ENCODE measurements around the gene BRAF. TPM values are rescaled to one million over a fixed set of nuclear protein-coding genes. Genes with fewer than 3 reads are reported as not detected.
"Not testable (repeated sequence)": the region's sequence is repeated elsewhere in the genome, so short reads cannot be mapped to it uniquely, and the experiment has no call there.

The BRAF gene
- total RNA-seq, 6 experiments from 2014 or later: 9.0 to 17.7 (median 13.2) TPM

DNA sequence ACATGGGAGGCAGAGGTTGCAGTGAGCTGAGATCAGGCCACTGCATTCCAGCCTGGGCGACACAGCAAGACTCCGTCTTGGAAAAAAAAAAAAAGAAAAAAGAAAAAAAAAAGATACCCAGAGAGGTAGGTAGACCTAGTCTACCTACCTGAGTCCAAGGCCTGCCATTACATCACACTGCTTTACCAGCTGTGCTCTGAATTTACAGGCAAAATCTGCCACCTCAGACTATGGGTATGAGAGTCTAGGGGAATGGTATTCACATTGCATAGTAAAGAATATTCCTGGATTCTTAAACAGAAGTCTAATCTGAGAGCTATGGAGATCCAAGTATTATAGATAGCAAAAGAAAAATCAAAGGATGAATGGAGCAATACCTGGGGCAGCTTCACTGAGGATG lies 178.0 kb downstream of the BRAF start:
- Histone ChIP-seq H3K9me3 (no peaks in the 10 kb centered on the region), H3K4me3 (no peak overlapping the region), H3K27ac (no peak overlapping the region), H3K36me3 (no peaks in the 10 kb centered on the region), H3K27me3 (no peaks in the 10 kb centered on the region), H3K4me1 (no peaks in the 10 kb centered on the region)
- no CpG with 5 or more reads among the region's 2 CpGs for WGBS (ENCODE audit: insufficient coverage, low coverage, low lambda C conversion rate, missing lambda C conversion rate)
- TF ChIP-seq POLR2A (IDR thresholded peaks at IDR 0.05): no peak
- TF ChIP-seq, protein P1, sequence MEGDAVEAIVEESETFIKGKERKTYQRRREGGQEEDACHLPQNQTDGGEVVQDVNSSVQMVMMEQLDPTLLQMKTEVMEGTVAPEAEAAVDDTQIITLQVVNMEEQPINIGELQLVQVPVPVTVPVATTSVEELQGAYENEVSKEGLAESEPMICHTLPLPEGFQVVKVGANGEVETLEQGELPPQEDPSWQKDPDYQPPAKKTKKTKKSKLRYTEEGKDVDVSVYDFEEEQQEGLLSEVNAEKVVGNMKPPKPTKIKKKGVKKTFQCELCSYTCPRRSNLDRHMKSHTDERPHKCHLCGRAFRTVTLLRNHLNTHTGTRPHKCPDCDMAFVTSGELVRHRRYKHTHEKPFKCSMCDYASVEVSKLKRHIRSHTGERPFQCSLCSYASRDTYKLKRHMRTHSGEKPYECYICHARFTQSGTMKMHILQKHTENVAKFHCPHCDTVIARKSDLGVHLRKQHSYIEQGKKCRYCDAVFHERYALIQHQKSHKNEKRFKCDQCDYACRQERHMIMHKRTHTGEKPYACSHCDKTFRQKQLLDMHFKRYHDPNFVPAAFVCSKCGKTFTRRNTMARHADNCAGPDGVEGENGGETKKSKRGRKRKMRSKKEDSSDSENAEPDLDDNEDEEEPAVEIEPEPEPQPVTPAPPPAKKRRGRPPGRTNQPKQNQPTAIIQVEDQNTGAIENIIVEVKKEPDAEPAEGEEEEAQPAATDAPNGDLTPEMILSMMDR (IDR thresholded peaks at IDR 0.05): no peak
- DNase-seq: no peak
- no peak for ATAC-seq
- intact Hi-C loops (cut with DNase I): no loop called here

DNA sequence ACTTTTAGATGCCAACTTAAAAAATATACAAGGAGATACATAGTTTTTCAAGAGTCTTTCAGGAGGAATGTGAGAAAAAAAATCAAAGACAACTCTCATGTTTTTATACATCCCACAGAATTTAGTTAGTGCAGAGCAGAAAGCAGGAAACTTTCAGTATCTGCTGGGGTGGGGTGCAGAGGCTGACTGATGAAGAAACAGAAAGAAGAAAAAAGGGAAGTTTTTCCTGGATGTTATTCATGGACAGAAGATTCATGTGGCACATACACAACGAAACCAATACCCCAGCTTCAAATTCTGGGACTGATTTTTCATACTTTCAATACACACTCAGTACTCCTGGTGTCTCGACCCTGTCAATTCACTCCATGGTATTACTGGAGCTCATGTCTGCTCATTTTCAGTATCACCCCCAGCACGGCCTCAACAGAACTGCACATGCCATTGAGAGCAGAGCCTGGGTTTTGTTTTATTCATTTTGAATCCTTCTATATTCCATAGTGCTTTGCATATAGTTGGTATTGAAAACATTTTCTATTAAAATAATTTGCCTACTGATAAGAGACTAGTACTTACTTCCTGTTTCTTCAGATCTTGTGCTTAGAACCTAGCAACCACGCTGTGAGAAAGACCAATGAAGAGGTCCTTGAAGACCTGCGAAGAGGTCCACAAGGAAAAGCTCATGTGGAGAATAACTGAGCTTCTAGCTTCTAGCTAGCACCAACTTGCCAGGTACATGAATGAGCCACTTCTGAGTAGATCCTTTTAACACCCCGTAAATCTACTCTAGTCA lies 179.3 kb downstream of the BRAF start:
- Histone ChIP-seq H3K9me3 (no peaks in the 10 kb centered on the region), H3K36me3 (no peaks in the 10 kb centered on the region), H3K4me1 (no peaks in the 10 kb centered on the region), H3K4me3 (no peak overlapping the region), H3K27me3 (no peaks in the 10 kb centered on the region), H3K27ac (no peak overlapping the region)
- TF ChIP-seq POLR2A (IDR thresholded peaks at IDR 0.05): no peak
- TF ChIP-seq, protein P1 (IDR thresholded peaks at IDR 0.05): no peak
- ATAC-seq (no peak), DNase-seq (no peak)
- 79% methylated on average over 5 of the region's 6 CpGs for WGBS (ENCODE audit: insufficient coverage, low coverage, low lambda C conversion rate, missing lambda C conversion rate)
- intact Hi-C loops (cut with DNase I): no loop called here

DNA sequence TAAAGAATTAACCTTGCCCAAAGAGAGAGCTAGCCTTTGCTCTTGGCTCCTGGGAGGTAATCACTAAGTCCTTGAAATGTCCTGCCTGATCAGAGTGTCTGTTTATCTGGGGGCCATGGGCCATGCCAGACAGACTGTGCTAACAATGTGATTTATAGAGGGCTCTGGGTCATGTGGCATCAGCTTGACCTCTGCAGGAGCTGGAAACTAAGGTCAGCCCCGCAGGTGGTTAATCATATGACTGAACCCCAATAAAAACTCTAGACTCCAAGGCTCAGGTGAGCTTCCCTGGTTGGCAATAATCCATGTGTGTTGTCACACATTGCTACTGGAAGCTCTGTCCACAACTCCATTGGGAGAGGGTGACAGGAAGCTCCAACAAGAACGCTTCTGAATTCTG lies 180.7 kb downstream of the BRAF start:
- Histone ChIP-seq H3K9me3 (no peaks in the 10 kb centered on the region), H3K36me3 (peaks cover 0 to 7% (median 0%) of the 10 kb centered on the region in 4 donors), H3K4me1 (no peaks in the 10 kb centered on the region), H3K4me3 (no peak overlapping the region), H3K27ac (no peak overlapping the region), H3K27me3 (no peaks in the 10 kb centered on the region)
- DNase-seq (no peak), ATAC-seq (peak in 1 of 4 donors; percentile 42)
- TF ChIP-seq, protein P1 (IDR thresholded peaks at IDR 0.05): no peak
- TF ChIP-seq POLR2A (IDR thresholded peaks at IDR 0.05): no peak
- WGBS (ENCODE audit: insufficient coverage, low coverage, low lambda C conversion rate, missing lambda C conversion rate): 83% methylated on average over 2 of the region's 2 CpGs
- intact Hi-C loops (cut with DNase I): no loop called here

DNA sequence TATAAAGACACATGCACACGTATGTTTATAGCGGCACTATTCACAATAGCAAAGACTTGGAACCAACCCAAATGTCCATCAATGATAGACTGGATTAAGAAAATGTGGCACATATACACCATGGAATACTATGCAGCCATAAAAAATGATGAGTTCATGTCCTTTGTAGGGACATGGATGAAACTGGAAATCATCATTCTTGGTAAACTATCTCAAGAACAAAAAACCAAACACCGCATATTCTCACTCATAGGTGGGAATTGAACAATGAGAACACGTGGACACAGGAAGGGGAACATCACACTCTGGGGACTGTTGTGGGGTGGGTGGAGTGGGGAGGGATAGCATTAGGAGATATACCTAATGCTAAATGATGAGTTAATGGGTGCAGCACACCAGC lies 181.5 kb downstream of the BRAF start:
- H3K4me1 ChIP-seq; H3K27me3 ChIP-seq; ATAC-seq; intact Hi-C loops (cut with DNase I); H3K27ac ChIP-seq; DNase-seq; H3K4me3 ChIP-seq; H3K9me3 ChIP-seq: not testable (repeated sequence)
- WGBS (ENCODE audit: insufficient coverage, low coverage, low lambda C conversion rate, missing lambda C conversion rate): 100% methylated on average over 2 of the region's 4 CpGs
- peaks cover 0 to 15% (median 0%) of the 10 kb centered on the region in 4 donors for H3K36me3 ChIP-seq

DNA sequence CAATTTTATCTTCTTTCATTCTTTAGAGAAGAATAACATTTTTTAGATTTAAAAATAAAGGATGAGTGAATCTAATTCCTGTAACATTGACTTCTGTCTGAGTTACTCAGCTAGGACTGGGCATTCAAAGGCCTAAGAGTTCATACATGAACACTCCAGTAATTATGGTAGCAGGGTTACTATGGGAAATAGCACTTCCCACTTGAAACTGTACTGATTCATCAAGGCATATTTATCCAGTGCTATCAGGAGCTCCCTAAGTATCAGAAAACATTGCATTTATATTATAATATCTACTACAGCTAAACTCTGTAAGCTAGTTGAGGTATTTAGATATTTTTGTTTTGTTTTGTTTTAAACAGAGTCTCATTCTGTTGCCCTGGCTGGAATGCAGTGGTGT lies 186.4 kb downstream of the BRAF start:
- Histone ChIP-seq H3K9me3 (no peaks in the 10 kb centered on the region), H3K4me1 (no peaks in the 10 kb centered on the region), H3K27me3 (no peaks in the 10 kb centered on the region), H3K27ac (no peak overlapping the region), H3K36me3 (peaks cover 0 to 19% (median 0%) of the 10 kb centered on the region in 4 donors), H3K4me3 (no peak overlapping the region)
- intact Hi-C loops (cut with DNase I): no loop called here
- DNase-seq: no peak
- TF ChIP-seq, protein P1 (IDR thresholded peaks at IDR 0.05): no peak
- TF ChIP-seq POLR2A (IDR thresholded peaks at IDR 0.05): no peak
- ATAC-seq: no peak

Measured in right lobe of liver (tissue), 6 donors.